HCT116 (cell line): ENCODE measurements around the gene EGFR. TPM values are rescaled to one million over a fixed set of nuclear protein-coding genes. Genes with fewer than 3 reads are reported as not detected.

Source experiments
- ATAC-seq: fragments of 200-7000 bp; cut with Tn5 transposase; 2 replicates; pipeline ENCODE4 v1.9.1; 2020; ENCODE audit warnings: mild to moderate bottlenecking, moderate library complexity
- BruUV-seq: library from RNA; stranded (reverse); fragments of 400-500 nt; replicated peaks from 2 replicates; lab custom pipeline; 2021; lab: Mats Ljungman, UMichigan
- CTCF ChIA-PET: fragments of 300-600 bp; sonication (Branson Sonifier 250); formaldehyde crosslinking; loops from one replicate; lab custom pipeline; 2021; ENCODE audit warnings: antibody characterized with exemption; lab: Charles Lee
- POLR2A ChIA-PET: fragments of 300-600, 350-600 bp; sonication (Branson Sonifier 250); formaldehyde crosslinking; loops from one replicate; lab custom pipeline; 2021; ENCODE audit warnings: antibody characterized with exemption; lab: Charles Lee
- RAD21 ChIA-PET, 2 experiments: fragments of 300-600 bp; sonication (Branson Sonifier 250); formaldehyde crosslinking; loops; one replicate each; lab custom pipeline; 2023; ENCODE audit warnings: low total read pairs in 2 of 2; ENCODE audit not compliant: uncharacterized antibody in 2 of 2, unreplicated experiment in 2 of 2, low non-redundant PET in 1 of 2; lab: Charles Lee
- DNase-seq: peaks from one replicate; pipeline ENCODE4 v3.0.0-alpha.2; 2010; ENCODE audit warnings: low read depth, low spot score
- H2AFZ ChIP-seq: fragments of 200-600 bp; shearing (Covaris generic), sonication (generic); 2 replicates; pipeline ENCODE4 v1.6.1; 2017; ENCODE audit warnings: low read depth, mixed run types, mixed read lengths, antibody characterized with exemption, low read length; ENCODE audit not compliant: poor library complexity, severe bottlenecking
- H3K27ac ChIP-seq: 2 replicates; pipeline ENCODE4 v1.5.1; 2012; ENCODE audit warnings: low read depth, low read length
- H3K27me3 ChIP-seq: fragments of 200-600 bp; sonication (generic); 2 replicates; pipeline ENCODE4 v1.6.1; 2016; ENCODE audit warnings: mixed run types, low read length, mixed read lengths; ENCODE audit not compliant: insufficient read depth
- H3K36me3 ChIP-seq, 2 experiments: fragments of 200-500 bp in 1 of 2; fragments of 200-600 bp in 1 of 2; sonication (Bioruptor generic) in 1 of 2; sonication (generic) in 1 of 2; 2 replicates each; pipeline versions ENCODE4 v1.5.1 to v1.6.1; 2014 to 2016; ENCODE audit warnings: low read length in 2 of 2, inconsistent platforms in 1 of 2, mixed read lengths in 1 of 2, mixed run types in 1 of 2; ENCODE audit not compliant: insufficient read depth in 2 of 2, control insufficient read depth in 1 of 2
- H3K4me1 ChIP-seq, 2 experiments: fragments of 200-600 bp in 1 of 2; sonication (generic) in 1 of 2; 2 replicates each; pipeline versions ENCODE4 v1.5.1 to v1.6.1; 2012 to 2017; ENCODE audit warnings: low read length in 2 of 2, inconsistent platforms in 1 of 2, mild to moderate bottlenecking in 1 of 2, mixed read lengths in 1 of 2, mixed run types in 1 of 2, moderate library complexity in 1 of 2; ENCODE audit not compliant: insufficient read depth in 2 of 2, control insufficient read depth in 1 of 2
- H3K4me2 ChIP-seq: fragments of 200-600 bp; sonication (generic); 2 replicates; pipeline ENCODE4 v1.6.1; 2017; ENCODE audit warnings: mixed run types, low read length, mixed read lengths
- H3K4me3 ChIP-seq, 2 experiments: fragments of 200-600 bp in 1 of 2; sonication (generic) in 1 of 2; replicated peaks in 1 of 2; 2 replicates each; pipeline ENCODE4 v1.5.1; 2011 to 2016; ENCODE audit warnings: low read length in 2 of 2, control low read depth in 1 of 2, low read depth in 1 of 2, mild to moderate bottlenecking in 1 of 2, mixed read lengths in 1 of 2, mixed run types in 1 of 2
- H3K79me2 ChIP-seq: fragments of 200-600 bp; sonication (generic); 2 replicates; pipeline ENCODE4 v1.6.1; 2017; ENCODE audit warnings: mild to moderate bottlenecking, mixed run types, low read length, moderate library complexity, mixed read lengths; ENCODE audit not compliant: insufficient read depth
- H3K9ac ChIP-seq: fragments of 200-600 bp; sonication (generic); 2 replicates; pipeline ENCODE4 v1.6.1; 2016; ENCODE audit warnings: low read length, mixed read lengths
- H3K9me2 ChIP-seq: fragments of 200-600 bp; sonication (generic), shearing (Covaris generic); 2 replicates; pipeline ENCODE4 v1.6.1; 2017; ENCODE audit warnings: mixed run types, mild to moderate bottlenecking, moderate library complexity; ENCODE audit not compliant: insufficient read depth
- H3K9me3 ChIP-seq, 2 experiments: fragments of 200-500 bp in 1 of 2; fragments of 200-600 bp in 1 of 2; sonication (Bioruptor generic) in 1 of 2; sonication (generic) in 1 of 2; 2 replicates each; pipeline ENCODE4 v1.6.1; 2014 to 2017; ENCODE audit warnings: low read length in 2 of 2, mixed read lengths in 2 of 2, inconsistent platforms in 1 of 2, low read depth in 1 of 2, mild to moderate bottlenecking in 1 of 2, mixed run types in 1 of 2, moderate library complexity in 1 of 2; ENCODE audit not compliant: control insufficient read depth in 1 of 2, insufficient read depth in 1 of 2
- H4K20me1 ChIP-seq: fragments of 200-600 bp; sonication (generic), shearing (Covaris generic); 2 replicates; pipeline ENCODE4 v1.6.1; 2017; ENCODE audit warnings: mixed run types, mild to moderate bottlenecking, moderate library complexity; ENCODE audit not compliant: insufficient read depth
- CBX3 ChIP-seq: IDR thresholded peaks from 2 replicates; pipeline ENCODE4 v1.6.1; 2012; ENCODE audit warnings: low read depth
- CEBPB ChIP-seq: IDR thresholded peaks from 2 replicates; pipeline ENCODE4 v1.6.1; 2012; ENCODE audit warnings: low read depth
- EGR1 ChIP-seq: IDR thresholded peaks from 2 replicates; pipeline ENCODE4 v1.6.1; 2012; ENCODE audit warnings: low read depth
- ELF1 ChIP-seq: IDR thresholded peaks from 2 replicates; pipeline ENCODE4 v1.6.1; 2012; ENCODE audit warnings: low read depth, borderline replicate concordance
- EZH2 ChIP-seq: fragments of 200-600 bp; sonication (generic); IDR thresholded peaks from 2 replicates; pipeline ENCODE4 v1.6.1; 2017; ENCODE audit warnings: antibody characterized with exemption, mixed run types
- FOSL1 ChIP-seq: IDR thresholded peaks from 2 replicates; pipeline ENCODE4 v1.6.1; 2012; ENCODE audit warnings: low read depth
- JUND ChIP-seq: IDR thresholded peaks from 2 replicates; pipeline ENCODE4 v1.6.1; 2012
- MAX ChIP-seq: IDR thresholded peaks from 2 replicates; pipeline ENCODE4 v1.6.1; 2012
- POLR2A ChIP-seq: IDR thresholded peaks from 2 replicates; pipeline ENCODE4 v1.7.0; 2011; ENCODE audit warnings: borderline replicate concordance; ENCODE audit not compliant: insufficient read depth, insufficient read length; ENCODE audit errors: extremely low read depth
- RAD21 ChIP-seq: IDR thresholded peaks from 2 replicates; pipeline ENCODE4 v1.6.1; 2012; ENCODE audit warnings: low read depth, mild to moderate bottlenecking
- REST ChIP-seq: IDR thresholded peaks from 2 replicates; pipeline ENCODE4 v1.6.1; 2012; ENCODE audit warnings: low read depth
- SIN3A ChIP-seq: IDR thresholded peaks from 2 replicates; pipeline ENCODE4 v1.6.1; 2012; ENCODE audit warnings: low read depth
- SRF ChIP-seq: IDR thresholded peaks from 2 replicates; pipeline ENCODE4 v1.6.1; 2012; ENCODE audit warnings: low read depth
- TCF7L2 ChIP-seq: IDR thresholded peaks from 2 replicates; pipeline ENCODE4 v1.7.0; 2011; ENCODE audit warnings: borderline replicate concordance, inconsistent platforms; ENCODE audit not compliant: insufficient read depth, insufficient read length; ENCODE audit errors: extremely low read depth
- ZNF274 ChIP-seq: fragments of 200-500 bp; sonication (Bioruptor generic); IDR thresholded peaks from 2 replicates; pipeline ENCODE4 v1.6.1; 2014; ENCODE audit warnings: mild to moderate bottlenecking, low read depth, low read length, inconsistent platforms
- intact Hi-C: fragments of 100-400 bp; cut with micrococcal nuclease; formaldehyde crosslinking; loops from 2 replicates; pipeline ENCODE4 v1.10.0; 2022
- total RNA-seq: library from RNA; stranded (reverse); gene quantifications from one replicate; pipeline ENCODE4 v1.2.1, GENCODE V29; 2021; ENCODE audit not compliant: unreplicated experiment

EGFR gene
- total RNA-seq, 1 experiment from 2014 or later: 71.5 TPM

GRCh38 chr7:55107946-55108345 lies 89.1 kb downstream of the EGFR start:
- Histone ChIP-seq H3K79me2 (peaks cover 86% of the 10 kb centered on the region), H3K4me2 (peak overlapping the region; percentile 68), H3K9ac (peak overlapping the region; percentile 52), H3K9me3 (no peaks in the 10 kb centered on the region), H2AFZ (no peak overlapping the region), H3K36me3 (no peaks in the 10 kb centered on the region), H3K27ac (peak overlapping the region; percentile 57), H4K20me1 (no peaks in the 10 kb centered on the region), H3K9me2 (no peaks in the 10 kb centered on the region), H3K4me1 (peaks cover 54 to 91% of the 10 kb centered on the region in 2 experiments), H3K27me3 (no peaks in the 10 kb centered on the region), H3K4me3 (peak overlapping the region in 1 of 2 experiments; percentile 28; a peak in 1 of 4 replicates)
- no peak for DNase-seq
- intact Hi-C loops: no loop called here
- no TSS peak for BruUV-seq
- CTCF ChIA-PET: no interaction called here
- RAD21 ChIA-PET: no interaction called here
- TF ChIP-seq JUND (peak; percentile 31; the same call in 1 of the 2 replicates), RAD21 (0 out of 2 replicates have a peak, but pooled peaks have one; percentile 2), EGR1 (no peak), FOSL1 (0 out of 2 replicates have a peak, but pooled peaks have one; percentile 12)
- ATAC-seq: no peak
- POLR2A ChIA-PET: no interaction called here

- Histone ChIP-seq H3K27me3 (no peaks in the 10 kb centered on the region), H2AFZ (no peak overlapping the region), H3K9me2 (no peaks in the 10 kb centered on the region), H3K79me2 (peaks cover 83% of the 10 kb centered on the region), H4K20me1 (no peaks in the 10 kb centered on the region), H3K9me3 (no peaks in the 10 kb centered on the region), H3K4me3 (peak overlapping the region in 1 of 2 experiments; percentile 28; a peak in 1 of 4 replicates), H3K36me3 (no peaks in the 10 kb centered on the region), H3K4me1 (peaks cover 54 to 95% of the 10 kb centered on the region in 2 experiments), H3K9ac (peak overlapping the region; percentile 52), H3K27ac (peak overlapping the region; percentile 57), H3K4me2 (peak overlapping the region; percentile 68)
- DNase-seq: no peak
- TF ChIP-seq ELF1 (no peak), SRF (no peak), FOSL1 (no peak), POLR2A (no peak), SIN3A (no peak), CBX3 (no peak), EZH2 (no peak), MAX (no peak), ZNF274 (no peak), REST (no peak), TCF7L2 (no peak), CEBPB (no peak), RAD21 (no peak)
- RAD21 ChIA-PET: interaction anchor here in 1 of 2 experiments (1.4 kb wide), 1 partner anchor 25 kb away, joined by 5 read pairs; no protein-coding TSS in a partner anchor
- no peak for ATAC-seq
- CTCF ChIA-PET: no interaction called here
- BruUV-seq: no TSS peak
- POLR2A ChIA-PET: interaction anchor here (1.2 kb wide), 1 partner anchor 22 kb away, joined by 3 read pairs; no protein-coding TSS in a partner anchor
- intact Hi-C loops: no loop called here
Measured at GRCh38 chr7:55108401-55108800, 89.6 kb downstream of the EGFR start.
